Activated CD4-positive, alpha-beta T cell treated with anti-CD3 and anti-CD28 coated beads for 36 hours (primary cell): ENCODE data around the gene ELMO1. TPM values are rescaled to one million over a fixed set of nuclear protein-coding genes. Genes with fewer than 3 reads are reported as not detected.
"Not testable (repeated sequence)": the region's sequence is repeated elsewhere in the genome, so short reads cannot be mapped to it uniquely, and the experiment has no call there.

ENCODE experiments used
- ATAC-seq: fragments of 200-7000 bp; cut with Tn5 transposase; one replicate; pipeline ENCODE4 v1.10.0; 2021; ENCODE audit warnings: mild to moderate bottlenecking, moderate library complexity
- CTCF ChIA-PET: fragments of 350-600 bp; sonication (Branson Sonifier 250); formaldehyde crosslinking; loops from one replicate; lab custom pipeline; 2021; ENCODE audit warnings: antibody characterized with exemption; lab: Charles Lee
- POLR2A ChIA-PET: fragments of 350-600 bp; sonication (Branson Sonifier 250); formaldehyde crosslinking; loops from one replicate; lab custom pipeline; 2021; ENCODE audit warnings: antibody characterized with exemption, inconsistent platforms; lab: Charles Lee
- DNase-seq: peaks from one replicate; pipeline ENCODE4 v3.0.0-alpha.2; 2020
- H3K27ac Mint-ChIP-seq: one replicate; pipeline ENCODE4 v1.8.0; 2021; ENCODE audit warnings: mixed read lengths
- H3K27me3 Mint-ChIP-seq: one replicate; pipeline ENCODE4 v1.8.0; 2021; ENCODE audit warnings: mixed read lengths
- H3K36me3 Mint-ChIP-seq: one replicate; pipeline ENCODE4 v1.8.0; 2021; ENCODE audit warnings: low read depth, mixed read lengths
- H3K4me1 Mint-ChIP-seq: one replicate; pipeline ENCODE4 v1.8.0; 2021; ENCODE audit warnings: mixed read lengths
- H3K4me3 Mint-ChIP-seq: one replicate; pipeline ENCODE4 v1.8.0; 2021; ENCODE audit warnings: mild to moderate bottlenecking, moderate library complexity, mixed read lengths
- H3K9me3 Mint-ChIP-seq: one replicate; pipeline ENCODE4 v1.8.0; 2021; ENCODE audit warnings: low read depth, mixed read lengths
- intact Hi-C, 2 experiments: fragments of 100-400 bp; cut with DNase I in 1 of 2; cut with micrococcal nuclease in 1 of 2; formaldehyde crosslinking; loops; one replicate each; pipeline versions ENCODE4 v1.14.2 to v1.15.1; 2022 to 2024; cut with DNase I, micrococcal nuclease
- total RNA-seq, 2 experiments: library from RNA; stranded (reverse); gene quantifications; one replicate each; pipeline ENCODE4 v1.2.3, GENCODE V29; 2021

Gene ELMO1
- total RNA-seq, 2 experiments from 2014 or later, result 96.2 to 173 TPM

GRCh38 chr7:36982766-36983165 lies 465.9 kb downstream of the ELMO1 start:
- intact Hi-C loops, result no loop called here
- no peaks in the 10 kb centered on the region for H3K9me3 Mint-ChIP-seq

GRCh38 chr7:36979810-36980248 lies 468.8 kb downstream of the ELMO1 start:
- ChIA-PET CTCF (interaction anchor here (0.6 to 2.3 kb wide), 8 partner anchors 8 to 461 kb away, joined by 3 to 8 read pairs (median 3); no protein-coding TSS in a partner anchor), POLR2A (no interaction called here)
- no peaks in the 10 kb centered on the region for H3K27me3 Mint-ChIP-seq
- peaks cover 3% of the 10 kb centered on the region for H3K4me1 Mint-ChIP-seq
- H3K9me3 Mint-ChIP-seq, result no peaks in the 10 kb centered on the region
- H3K27ac Mint-ChIP-seq, result no peak overlapping the region
- no peak for DNase-seq
- ATAC-seq, result no peak
- peaks cover 32% of the 10 kb centered on the region for H3K36me3 Mint-ChIP-seq
- intact Hi-C loops, result no loop called here
- no peak overlapping the region for H3K4me3 Mint-ChIP-seq

More at GRCh38 chr7:36982766-36983165, 465.9 kb downstream of the ELMO1 start:
- peaks cover 22% of the 10 kb centered on the region for H3K4me1 Mint-ChIP-seq
- CTCF ChIA-PET, result interaction anchor here (0.8 to 1.6 kb wide), 4 partner anchors 11 to 329 kb away, joined by 3 read pairs; no protein-coding TSS in a partner anchor
- H3K4me3 Mint-ChIP-seq, result no peak overlapping the region
- POLR2A ChIA-PET, result no interaction called here
- peaks cover 31% of the 10 kb centered on the region for H3K36me3 Mint-ChIP-seq
- H3K27me3 Mint-ChIP-seq, result no peaks in the 10 kb centered on the region
- ATAC-seq (no peak), DNase-seq (no peak)
- H3K27ac Mint-ChIP-seq, result no peak overlapping the region

- Mint-ChIP-seq H3K9me3 (no peaks in the 10 kb centered on the region), H3K4me3 (no peak overlapping the region), H3K27ac (no peak overlapping the region), H3K4me1 (no peaks in the 10 kb centered on the region), H3K27me3 (no peaks in the 10 kb centered on the region), H3K36me3 (peaks cover 41% of the 10 kb centered on the region)
- ATAC-seq, result no peak
- CTCF ChIA-PET, result interaction anchor here (1.0 to 1.4 kb wide), 2 partner anchors 9 to 12 kb away, joined by 3 read pairs; no protein-coding TSS in a partner anchor
- no peak for DNase-seq
- POLR2A ChIA-PET, result no interaction called here
- intact Hi-C loops, result no loop called here
These were observed 470.2 kb downstream of the ELMO1 start for GRCh38 chr7:36978461-36978860.

GRCh38 chr7:36977878-36978277 lies 470.8 kb downstream of the ELMO1 start:
- Mint-ChIP-seq H3K36me3 (peaks cover 38% of the 10 kb centered on the region), H3K27me3 (no peaks in the 10 kb centered on the region), H3K4me3 (no peak overlapping the region), H3K27ac (no peak overlapping the region), H3K4me1 (no peaks in the 10 kb centered on the region), H3K9me3 (no peaks in the 10 kb centered on the region)
- CTCF ChIA-PET, result interaction anchor here (1.0 to 1.7 kb wide), 4 partner anchors 8 to 37 kb away, joined by 5 to 8 read pairs (median 5); no protein-coding TSS in a partner anchor
- ATAC-seq (no peak), DNase-seq (no peak)
- POLR2A ChIA-PET, result no interaction called here
- intact Hi-C loops, result no loop called here

- H3K4me3 Mint-ChIP-seq, intact Hi-C loops, DNase-seq, ATAC-seq, POLR2A ChIA-PET, H3K27ac Mint-ChIP-seq, H3K27me3 Mint-ChIP-seq, H3K9me3 Mint-ChIP-seq: not testable (repeated sequence)
- peaks cover 25% of the 10 kb centered on the region for H3K4me1 Mint-ChIP-seq
- peaks cover 26% of the 10 kb centered on the region for H3K36me3 Mint-ChIP-seq
- CTCF ChIA-PET, result interaction anchor here (1.2 kb wide), 1 partner anchor 209 kb away, joined by 3 read pairs; no protein-coding TSS in a partner anchor
These were observed 475.1 kb downstream of the ELMO1 start for GRCh38 chr7:36973534-36973933.

GRCh38 chr7:36972140-36972518 lies 476.5 kb downstream of the ELMO1 start:
- peaks cover 4% of the 10 kb centered on the region for H3K9me3 Mint-ChIP-seq

GRCh38 chr7:36971515-36972139 lies 477.0 kb downstream of the ELMO1 start:
- intact Hi-C loops, result no loop called here
- Mint-ChIP-seq H3K27me3 (no peaks in the 10 kb centered on the region), H3K27ac (no peak overlapping the region), H3K4me3 (no peak overlapping the region), H3K36me3 (peaks cover 20% of the 10 kb centered on the region), H3K4me1 (peaks cover 25% of the 10 kb centered on the region), H3K9me3 (peaks cover 4% of the 10 kb centered on the region)
- ATAC-seq, result no peak
- no peak for DNase-seq
- ChIA-PET POLR2A (no interaction called here), CTCF (interaction anchor here (0.6 to 2.0 kb wide), 6 partner anchors 10 to 513 kb away, joined by 3 to 12 read pairs (median 4); no protein-coding TSS in a partner anchor)

More at GRCh38 chr7:36972140-36972518, 476.5 kb downstream of the ELMO1 start:
- Mint-ChIP-seq H3K4me1 (peaks cover 25% of the 10 kb centered on the region), H3K27me3 (no peaks in the 10 kb centered on the region), H3K4me3 (no peak overlapping the region), H3K36me3 (peaks cover 21% of the 10 kb centered on the region), H3K27ac (no peak overlapping the region)
- DNase-seq, result no peak
- CTCF ChIA-PET, result interaction anchor here (0.6 to 2.0 kb wide), 6 partner anchors 9 to 514 kb away, joined by 3 to 12 read pairs (median 4); no protein-coding TSS in a partner anchor
- intact Hi-C loops, result no loop called here
- POLR2A ChIA-PET, result no interaction called here
- no peak for ATAC-seq

- intact Hi-C loops, result no loop called here
- peaks cover 28% of the 10 kb centered on the region for H3K4me1 Mint-ChIP-seq
- ATAC-seq (peak; percentile 23), DNase-seq (no peak)
- ChIA-PET POLR2A (no interaction called here), CTCF (interaction anchor here (0.6 to 2.0 kb wide), 5 partner anchors 9 to 17 kb away, joined by 3 to 12 read pairs (median 4); no protein-coding TSS in a partner anchor)
- no peak overlapping the region for H3K4me3 Mint-ChIP-seq
- no peak overlapping the region for H3K27ac Mint-ChIP-seq
- no peaks in the 10 kb centered on the region for H3K27me3 Mint-ChIP-seq
- peaks cover 4% of the 10 kb centered on the region for H3K9me3 Mint-ChIP-seq
- H3K36me3 Mint-ChIP-seq, result peaks cover 27% of the 10 kb centered on the region
These were observed 477.8 kb downstream of the ELMO1 start for GRCh38 chr7:36970551-36971514.

- H3K4me3 Mint-ChIP-seq, result no peak overlapping the region
- no peak overlapping the region for H3K27ac Mint-ChIP-seq
- ATAC-seq, result no peak
- H3K9me3 Mint-ChIP-seq, result peaks cover 9% of the 10 kb centered on the region
- H3K27me3 Mint-ChIP-seq, result no peaks in the 10 kb centered on the region
- intact Hi-C loops, result loop anchor here in 1 of 2 experiments (10.0 kb wide), 1 partner anchor 485 kb away; no protein-coding TSS in a partner anchor
- H3K36me3 Mint-ChIP-seq, result peaks cover 25% of the 10 kb centered on the region
- DNase-seq, result no peak
- ChIA-PET POLR2A (no interaction called here), CTCF (interaction anchor here (1.0 to 1.2 kb wide), 2 partner anchors 10 to 15 kb away, joined by 3 read pairs; no protein-coding TSS in a partner anchor)
- peaks cover 41% of the 10 kb centered on the region for H3K4me1 Mint-ChIP-seq
These were observed 479.3 kb downstream of the ELMO1 start for GRCh38 chr7:36969376-36969775.

- H3K27ac Mint-ChIP-seq, result no peak overlapping the region
- POLR2A ChIA-PET, result no interaction called here
- DNase-seq (peak; percentile 10), ATAC-seq (no peak)
- no peaks in the 10 kb centered on the region for H3K27me3 Mint-ChIP-seq
- peaks cover 28% of the 10 kb centered on the region for H3K36me3 Mint-ChIP-seq
- intact Hi-C loops, result loop anchor here in 1 of 2 experiments (10.0 kb wide), 1 partner anchor 483 kb away; no protein-coding TSS in a partner anchor
- no peak overlapping the region for H3K4me3 Mint-ChIP-seq
- CTCF ChIA-PET, result interaction anchor here (0.6 to 1.7 kb wide), 8 partner anchors 9 to 332 kb away, joined by 3 to 7 read pairs (median 4); no protein-coding TSS in a partner anchor
- peaks cover 9% of the 10 kb centered on the region for H3K9me3 Mint-ChIP-seq
- peaks cover 54% of the 10 kb centered on the region for H3K4me1 Mint-ChIP-seq
These were observed 481.3 kb downstream of the ELMO1 start for GRCh38 chr7:36967387-36967786.

GRCh38 chr7:36966636-36967035 lies 482.0 kb downstream of the ELMO1 start:
- POLR2A ChIA-PET, result no interaction called here
- Mint-ChIP-seq H3K9me3 (peaks cover 9% of the 10 kb centered on the region), H3K27me3 (no peaks in the 10 kb centered on the region), H3K4me3 (no peak overlapping the region), H3K4me1 (peaks cover 59% of the 10 kb centered on the region), H3K27ac (no peak overlapping the region), H3K36me3 (peaks cover 33% of the 10 kb centered on the region)
- ATAC-seq, result no peak
- no peak for DNase-seq
- CTCF ChIA-PET, result interaction anchor here (0.7 to 1.7 kb wide), 6 partner anchors 8 to 327 kb away, joined by 3 to 7 read pairs (median 3); no protein-coding TSS in a partner anchor
- intact Hi-C loops, result loop anchor here in 1 of 2 experiments (10.0 kb wide), 1 partner anchor 482 kb away; no protein-coding TSS in a partner anchor
